Loucy (cell line): ENCODE measurements around the gene LIM2.
"Not testable (repeated sequence)": the region's sequence is repeated elsewhere in the genome, so short reads cannot be mapped to it uniquely, and the experiment has no call there.

Experiments used
- EZH2phosphoT487 ChIP-seq: fragments of 200-600 bp; IDR thresholded peaks from 2 replicates; pipeline ENCODE4 v1.6.1; 2018; ENCODE audit warnings: antibody characterized with exemption, mild to moderate bottlenecking, moderate library complexity, borderline replicate concordance
- TF ChIP-seq, protein P1 (sequence below): fragments of 200-600 bp; sonication (generic); conservative IDR thresholded peaks from 2 replicates; pipeline ENCODE4 v1.5.1; 2014; ENCODE audit warnings: mild to moderate bottlenecking, antibody characterized with exemption, low read length

DNA sequence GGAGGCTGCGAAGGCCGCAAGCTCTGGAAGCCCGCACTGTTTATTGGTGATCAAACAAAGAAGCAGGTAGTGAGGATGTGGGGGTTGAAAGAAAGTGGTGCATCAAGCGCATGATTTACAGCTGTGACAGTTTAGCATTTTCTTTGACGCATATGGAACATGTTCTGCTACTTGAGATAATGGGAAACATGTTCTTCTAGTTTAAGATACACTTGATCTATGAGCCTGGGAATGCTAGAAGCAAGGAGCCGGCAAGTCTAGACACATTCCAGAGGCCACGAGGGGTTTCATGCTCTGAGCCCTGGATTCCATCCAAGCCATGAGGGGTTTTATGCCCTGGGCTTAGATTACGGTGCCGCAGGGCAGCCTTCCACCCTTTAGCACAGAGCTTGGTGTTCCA lies 9.7 kb upstream of the LIM2 start:
- TF ChIP-seq, protein P1, sequence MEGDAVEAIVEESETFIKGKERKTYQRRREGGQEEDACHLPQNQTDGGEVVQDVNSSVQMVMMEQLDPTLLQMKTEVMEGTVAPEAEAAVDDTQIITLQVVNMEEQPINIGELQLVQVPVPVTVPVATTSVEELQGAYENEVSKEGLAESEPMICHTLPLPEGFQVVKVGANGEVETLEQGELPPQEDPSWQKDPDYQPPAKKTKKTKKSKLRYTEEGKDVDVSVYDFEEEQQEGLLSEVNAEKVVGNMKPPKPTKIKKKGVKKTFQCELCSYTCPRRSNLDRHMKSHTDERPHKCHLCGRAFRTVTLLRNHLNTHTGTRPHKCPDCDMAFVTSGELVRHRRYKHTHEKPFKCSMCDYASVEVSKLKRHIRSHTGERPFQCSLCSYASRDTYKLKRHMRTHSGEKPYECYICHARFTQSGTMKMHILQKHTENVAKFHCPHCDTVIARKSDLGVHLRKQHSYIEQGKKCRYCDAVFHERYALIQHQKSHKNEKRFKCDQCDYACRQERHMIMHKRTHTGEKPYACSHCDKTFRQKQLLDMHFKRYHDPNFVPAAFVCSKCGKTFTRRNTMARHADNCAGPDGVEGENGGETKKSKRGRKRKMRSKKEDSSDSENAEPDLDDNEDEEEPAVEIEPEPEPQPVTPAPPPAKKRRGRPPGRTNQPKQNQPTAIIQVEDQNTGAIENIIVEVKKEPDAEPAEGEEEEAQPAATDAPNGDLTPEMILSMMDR = not testable (repeated sequence)
- TF ChIP-seq EZH2phosphoT487 = not testable (repeated sequence)
